IPS-18a (cell line): ENCODE data around the gene YDJC.
"Not testable (repeated sequence)": the region's sequence is repeated elsewhere in the genome, so short reads cannot be mapped to it uniquely, and the experiment has no call there.

Experiments used
- H3K27ac ChIP-seq: one replicate; pipeline ENCODE4 v1.5.1; 2013; ENCODE audit warnings: low read length
- H3K27me3 ChIP-seq: one replicate; pipeline ENCODE4 v1.6.1; 2013; ENCODE audit warnings: mild to moderate bottlenecking, low read length; ENCODE audit not compliant: control insufficient read depth, insufficient read depth
- H3K36me3 ChIP-seq: one replicate; pipeline ENCODE4 v1.6.1; 2013; ENCODE audit warnings: low read depth, low read length; ENCODE audit not compliant: control insufficient read depth
- H3K4me1 ChIP-seq: one replicate; pipeline ENCODE4 v1.6.1; 2013; ENCODE audit warnings: low read depth, low read length; ENCODE audit not compliant: control insufficient read depth
- H3K4me3 ChIP-seq: one replicate; pipeline ENCODE4 v1.5.1; 2013; ENCODE audit warnings: low read length
- H3K9ac ChIP-seq: one replicate; pipeline ENCODE4 v1.6.1; 2013; ENCODE audit warnings: mild to moderate bottlenecking, low read length, moderate library complexity
- H3K9me3 ChIP-seq: one replicate; pipeline ENCODE4 v1.6.1; 2013; ENCODE audit warnings: low read depth, low read length; ENCODE audit not compliant: control insufficient read depth

YDJC gene

DNA sequence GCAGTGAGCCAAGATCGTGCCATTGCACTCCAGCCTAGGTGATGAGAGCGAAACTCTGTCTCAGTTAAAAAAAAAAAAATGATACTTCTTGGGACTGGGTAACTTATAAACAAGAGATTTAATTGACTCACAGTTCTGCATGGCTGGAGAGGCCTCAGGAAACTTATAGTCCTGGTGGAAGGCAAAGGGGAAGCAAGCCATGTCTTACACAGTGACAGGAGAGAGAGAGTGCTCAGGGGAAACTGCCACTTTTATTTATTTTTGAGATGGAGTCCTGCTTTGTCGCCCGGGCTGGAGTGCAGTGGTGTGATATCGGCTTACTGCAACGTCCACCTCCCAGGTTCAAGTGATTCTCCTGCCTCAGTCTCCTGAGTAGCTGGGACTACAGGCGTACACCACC lies 20.5 kb upstream of the YDJC start:
- H3K27me3 ChIP-seq: no peaks in the 10 kb centered on the region
- H3K9me3 ChIP-seq: no peaks in the 10 kb centered on the region
- H3K4me1 ChIP-seq: peaks cover 12% of the 10 kb centered on the region
- peaks cover 16% of the 10 kb centered on the region for H3K36me3 ChIP-seq
- H3K4me3 ChIP-seq: no peak overlapping the region
- no peak overlapping the region for H3K27ac ChIP-seq
- no peak overlapping the region for H3K9ac ChIP-seq

DNA sequence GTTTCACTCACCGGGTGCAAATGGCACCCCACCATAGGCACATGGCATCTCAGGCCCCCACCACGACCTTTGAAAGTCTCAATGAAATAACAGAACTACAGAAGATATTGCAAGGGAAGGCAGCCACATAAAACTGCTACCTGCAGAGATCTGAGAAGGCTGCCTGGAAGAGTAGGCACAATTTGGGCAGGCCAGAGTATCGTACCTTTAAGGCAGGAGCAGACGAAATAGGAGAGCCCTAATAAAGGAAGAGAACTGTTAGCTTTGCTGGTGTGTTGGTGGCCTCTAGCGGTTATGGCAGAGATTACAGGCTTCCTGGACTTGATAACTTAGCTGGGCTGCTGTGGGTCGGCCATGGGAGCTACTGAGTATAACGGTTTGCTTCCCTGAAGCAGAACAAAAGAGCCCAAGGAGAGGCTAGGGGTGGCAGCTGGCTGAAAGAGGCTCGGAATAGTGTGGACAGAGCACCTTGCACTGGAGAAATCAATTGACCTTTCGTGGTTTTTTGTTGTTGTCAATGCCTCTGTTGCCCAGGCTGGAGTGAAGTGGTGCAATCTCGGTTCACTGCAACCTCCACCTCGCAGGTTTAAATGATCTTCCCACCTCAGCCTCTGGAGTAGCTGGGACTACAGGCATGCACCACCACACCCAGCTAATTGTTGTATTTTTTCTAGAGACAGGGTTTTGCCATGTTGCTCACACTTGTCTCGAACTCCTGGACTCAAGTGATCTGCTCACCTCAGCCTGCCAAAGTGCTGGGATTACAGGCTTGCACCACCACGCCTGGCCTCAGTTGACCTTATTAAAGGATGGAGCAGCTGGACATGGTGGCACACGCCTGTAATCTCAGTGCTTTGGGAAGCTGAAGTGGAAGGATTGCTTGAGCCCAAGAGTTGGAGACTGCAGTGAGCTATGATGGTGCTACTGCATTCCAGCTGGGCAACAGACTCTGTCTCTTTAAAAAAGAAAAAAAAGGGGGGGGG lies 17.1 kb upstream of the YDJC start:
- H3K36me3 ChIP-seq: no peaks in the 10 kb centered on the region
- H3K9ac ChIP-seq: no peak overlapping the region
- H3K4me3 ChIP-seq: no peak overlapping the region
- no peaks in the 10 kb centered on the region for H3K27me3 ChIP-seq
- no peak overlapping the region for H3K27ac ChIP-seq
- H3K4me1 ChIP-seq: peaks cover 11% of the 10 kb centered on the region
- H3K9me3 ChIP-seq: no peaks in the 10 kb centered on the region

DNA sequence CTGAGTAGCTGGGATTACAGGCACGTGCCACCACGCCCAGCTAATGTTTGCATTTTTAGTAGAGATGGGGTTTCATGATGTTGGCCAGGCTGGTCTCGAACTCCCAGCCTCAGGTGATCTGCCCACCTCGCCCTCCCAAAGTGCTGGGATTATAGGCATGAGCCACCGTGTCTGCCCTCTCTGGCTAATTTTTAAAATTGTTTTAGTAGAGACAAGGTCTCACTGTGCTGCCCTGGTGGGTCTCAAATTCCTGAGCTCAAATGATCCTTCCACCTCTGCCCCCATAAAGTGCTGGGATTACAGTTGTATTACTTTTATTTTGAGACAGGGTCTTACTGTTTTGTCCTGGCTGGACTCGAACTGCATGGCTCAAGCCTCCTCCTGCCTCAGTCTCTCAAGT lies 15.7 kb upstream of the YDJC start:
- H3K9ac ChIP-seq, H3K27ac ChIP-seq, H3K27me3 ChIP-seq, H3K9me3 ChIP-seq, H3K4me3 ChIP-seq, H3K36me3 ChIP-seq, H3K4me1 ChIP-seq: not testable (repeated sequence)

DNA sequence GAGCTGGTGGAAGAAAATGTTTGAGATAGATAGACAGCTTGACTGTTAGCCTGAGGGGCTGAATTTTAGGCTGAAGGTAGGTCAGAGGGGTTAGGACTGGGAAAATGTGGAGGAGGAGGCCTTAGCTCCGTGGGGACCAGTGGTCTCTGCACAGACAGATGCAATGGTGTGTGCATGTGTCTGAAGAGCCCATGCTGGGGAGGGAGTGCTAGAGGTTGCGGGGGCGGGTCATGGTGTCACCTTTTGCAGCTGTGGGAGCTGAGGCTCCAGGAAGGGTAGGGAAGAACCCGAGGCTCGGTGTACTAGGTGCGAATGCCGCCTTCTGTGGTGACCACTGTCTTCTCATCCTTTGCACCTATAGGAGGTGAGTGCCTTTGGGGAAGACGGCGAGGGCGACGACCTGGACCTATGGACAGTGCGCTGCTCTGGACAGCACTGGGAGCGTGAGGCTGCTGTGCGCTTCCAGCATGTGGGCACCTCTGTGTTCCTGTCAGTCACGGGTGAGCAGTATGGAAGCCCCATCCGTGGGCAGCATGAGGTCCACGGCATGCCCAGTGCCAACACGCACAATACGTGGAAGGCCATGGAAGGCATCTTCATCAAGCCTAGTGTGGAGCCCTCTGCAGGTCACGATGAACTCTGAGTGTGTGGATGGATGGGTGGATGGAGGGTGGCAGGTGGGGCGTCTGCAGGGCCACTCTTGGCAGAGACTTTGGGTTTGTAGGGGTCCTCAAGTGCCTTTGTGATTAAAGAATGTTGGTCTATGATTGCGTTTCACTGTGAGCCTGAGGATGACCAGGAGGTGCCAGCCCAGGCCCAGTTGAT lies 13.9 kb upstream of the YDJC start:
- H3K27me3 ChIP-seq: peaks cover 10% of the 10 kb centered on the region
- no peaks in the 10 kb centered on the region for H3K36me3 ChIP-seq
- H3K9ac ChIP-seq: no peak overlapping the region
- no peaks in the 10 kb centered on the region for H3K9me3 ChIP-seq
- H3K27ac ChIP-seq: no peak overlapping the region
- H3K4me1 ChIP-seq: peaks cover 6% of the 10 kb centered on the region
- H3K4me3 ChIP-seq: peak overlapping the region; percentile 66

DNA sequence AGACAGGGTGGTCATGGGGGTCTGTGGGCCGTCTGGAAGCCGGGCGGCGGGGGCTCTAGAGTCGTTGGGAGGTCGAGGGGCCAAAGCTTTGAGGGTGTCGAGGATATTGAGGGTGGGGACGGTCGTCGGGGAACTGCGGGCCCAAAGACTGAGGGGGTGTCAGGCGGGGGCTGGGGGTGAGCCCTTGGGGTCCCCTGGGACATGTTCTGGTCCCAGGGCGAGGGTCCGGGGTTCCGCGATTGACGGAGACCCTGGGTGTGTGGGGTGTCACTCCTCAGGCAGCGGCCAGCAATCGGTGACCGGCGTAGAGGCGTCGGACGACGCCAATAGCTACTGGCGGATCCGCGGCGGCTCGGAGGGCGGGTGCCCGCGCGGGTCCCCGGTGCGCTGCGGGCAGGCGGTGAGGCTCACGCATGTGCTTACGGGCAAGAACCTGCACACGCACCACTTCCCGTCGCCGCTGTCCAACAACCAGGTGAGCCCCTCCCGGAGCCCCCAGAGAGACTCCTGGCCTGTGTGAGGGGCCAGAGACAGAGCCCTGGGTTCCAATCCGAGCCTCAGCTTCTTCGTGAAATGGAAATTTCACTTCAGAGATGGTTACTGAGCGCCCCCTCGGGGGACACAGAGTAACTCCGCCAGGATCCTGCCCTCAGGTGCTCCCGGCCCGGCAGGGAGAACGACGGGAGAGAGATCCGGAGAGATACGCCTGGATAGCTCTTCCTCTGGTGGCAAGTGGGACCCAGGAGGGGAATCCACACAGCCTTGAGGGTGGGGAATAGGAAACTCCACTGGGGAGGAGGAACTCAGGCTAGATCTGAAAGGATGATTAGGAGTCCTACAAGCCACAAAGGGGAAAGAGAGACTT lies 13.0 kb upstream of the YDJC start:
- Histone ChIP-seq H3K27me3 (peaks cover 10% of the 10 kb centered on the region), H3K4me1 (peaks cover 6% of the 10 kb centered on the region), H3K4me3 (peak overlapping the region; percentile 66), H3K36me3 (no peaks in the 10 kb centered on the region), H3K9me3 (no peaks in the 10 kb centered on the region), H3K27ac (no peak overlapping the region), H3K9ac (peak overlapping the region; percentile 17)

DNA sequence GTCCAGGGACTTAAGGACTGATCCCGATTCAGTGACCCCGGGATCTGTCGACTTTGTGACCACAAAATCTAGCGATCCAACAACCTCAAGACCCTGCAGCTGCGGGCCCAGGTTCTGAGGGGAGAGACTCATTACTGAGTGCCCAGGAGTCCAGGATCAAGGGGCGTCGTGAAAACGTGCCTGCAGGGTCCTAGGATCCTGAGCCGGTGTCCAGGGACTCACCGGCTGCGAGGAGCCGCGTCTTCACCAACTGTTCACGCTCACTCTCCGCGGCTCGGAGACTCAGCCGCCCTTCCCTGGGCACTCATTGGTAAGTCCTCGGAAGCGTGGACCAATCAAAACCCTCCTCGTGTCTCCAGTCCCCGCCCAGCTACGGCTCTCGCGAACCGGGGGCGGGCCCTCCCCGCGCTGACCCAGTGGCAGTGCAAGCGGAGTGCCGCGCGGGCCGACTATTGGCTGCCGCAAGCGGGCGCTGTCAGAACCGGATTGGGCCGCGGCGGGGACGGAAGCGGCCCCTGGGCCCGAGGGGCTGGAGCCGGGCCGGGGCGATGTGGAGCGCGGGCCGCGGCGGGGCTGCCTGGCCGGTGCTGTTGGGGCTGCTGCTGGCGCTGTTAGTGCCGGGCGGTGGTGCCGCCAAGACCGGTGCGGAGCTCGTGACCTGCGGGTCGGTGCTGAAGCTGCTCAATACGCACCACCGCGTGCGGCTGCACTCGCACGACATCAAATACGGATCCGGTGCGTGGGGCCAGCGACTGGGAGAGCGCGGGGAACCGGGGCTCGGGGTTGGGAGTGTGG lies 12.2 kb upstream of the YDJC start, which contains the start of gene SDF2L1:
SDF2L1 (plus strand) TSS at position 514 of the 795 bp plus-strand sequence; CDS start at position 549, 35 bp downstream.
- H3K27ac ChIP-seq: no peak within 1 kb of the TSS
- no peaks in the 10 kb centered on the region for H3K36me3 ChIP-seq
- peaks cover 10% of the 10 kb centered on the region for H3K27me3 ChIP-seq
- H3K9ac ChIP-seq: peak within 1 kb of the TSS; percentile 42
- no peaks in the 10 kb centered on the region for H3K9me3 ChIP-seq
- H3K4me1 ChIP-seq: peaks cover 6% of the 10 kb centered on the region
- H3K4me3 ChIP-seq: peak within 1 kb of the TSS; percentile 66

DNA sequence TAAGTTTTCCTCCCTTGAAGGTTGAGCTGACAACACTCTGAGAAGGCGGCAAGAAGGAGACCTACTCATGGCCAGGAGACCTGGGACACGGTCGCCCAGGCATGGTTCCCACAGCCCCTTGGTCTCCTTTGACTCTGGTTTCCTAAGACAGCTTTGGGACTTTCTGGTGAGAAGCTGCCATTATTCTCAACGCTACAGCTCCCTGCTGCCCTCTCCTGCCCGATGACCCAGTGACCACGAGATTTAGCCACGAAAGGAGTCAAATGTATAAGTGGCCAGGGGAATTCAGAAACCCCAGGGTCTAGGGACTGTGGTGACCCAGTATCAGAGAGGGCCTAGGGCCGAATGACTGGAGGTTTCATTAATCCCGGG lies 11.6 kb upstream of the YDJC start:
- Histone ChIP-seq H3K4me1 (peaks cover 6% of the 10 kb centered on the region), H3K9me3 (no peaks in the 10 kb centered on the region), H3K9ac (peak overlapping the region; percentile 42), H3K27ac (no peak overlapping the region), H3K27me3 (peaks cover 10% of the 10 kb centered on the region), H3K36me3 (no peaks in the 10 kb centered on the region), H3K4me3 (peak overlapping the region; percentile 66)

DNA sequence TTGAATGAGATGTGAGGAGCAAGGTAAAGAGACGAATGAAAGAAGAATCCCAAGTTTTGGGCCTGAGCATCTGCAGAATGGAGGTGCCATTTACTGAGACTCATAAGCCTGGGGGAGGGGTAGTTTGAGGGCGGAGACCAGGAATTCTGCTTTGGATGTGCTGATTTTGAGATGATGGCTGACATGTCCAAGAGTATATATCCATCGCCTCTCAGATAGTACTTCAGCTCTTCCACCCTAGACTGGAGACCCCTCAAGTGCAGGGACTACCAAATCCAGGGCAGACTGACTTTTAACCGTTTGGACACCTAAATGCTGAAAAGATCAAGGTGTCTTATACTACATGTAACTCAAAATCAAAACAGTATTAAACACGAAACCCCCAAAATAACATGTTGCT lies 11.0 kb upstream of the YDJC start:
- Histone ChIP-seq H3K36me3 (no peaks in the 10 kb centered on the region), H3K4me3 (no peak overlapping the region), H3K27ac (no peak overlapping the region), H3K27me3 (peaks cover 10% of the 10 kb centered on the region), H3K9me3 (no peaks in the 10 kb centered on the region), H3K4me1 (peaks cover 6% of the 10 kb centered on the region), H3K9ac (no peak overlapping the region)

DNA sequence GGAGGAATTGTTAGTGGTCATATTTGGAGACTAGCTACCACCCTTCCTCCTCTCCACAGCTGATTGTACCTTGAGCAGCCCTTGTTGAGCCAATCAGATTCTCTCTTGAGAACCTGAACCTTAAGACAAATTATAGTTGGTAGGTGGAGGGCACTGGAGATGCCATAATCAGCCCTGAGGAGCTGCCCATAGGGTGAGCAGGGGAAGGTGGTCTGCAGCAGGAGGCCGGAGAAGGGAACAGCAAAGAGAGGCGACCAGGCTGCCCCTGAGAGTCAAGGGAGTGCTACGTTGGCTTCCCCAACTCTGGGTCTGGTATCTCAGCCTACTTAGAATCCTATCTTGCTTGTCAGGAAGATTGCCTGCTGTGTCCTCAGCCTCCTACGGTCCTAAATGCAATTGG lies 9.5 kb upstream of the YDJC start:
- Histone ChIP-seq H3K36me3 (no peaks in the 10 kb centered on the region), H3K9me3 (no peaks in the 10 kb centered on the region), H3K4me3 (no peak overlapping the region), H3K27ac (no peak overlapping the region), H3K4me1 (peaks cover 6% of the 10 kb centered on the region), H3K9ac (no peak overlapping the region), H3K27me3 (peaks cover 10% of the 10 kb centered on the region)

DNA sequence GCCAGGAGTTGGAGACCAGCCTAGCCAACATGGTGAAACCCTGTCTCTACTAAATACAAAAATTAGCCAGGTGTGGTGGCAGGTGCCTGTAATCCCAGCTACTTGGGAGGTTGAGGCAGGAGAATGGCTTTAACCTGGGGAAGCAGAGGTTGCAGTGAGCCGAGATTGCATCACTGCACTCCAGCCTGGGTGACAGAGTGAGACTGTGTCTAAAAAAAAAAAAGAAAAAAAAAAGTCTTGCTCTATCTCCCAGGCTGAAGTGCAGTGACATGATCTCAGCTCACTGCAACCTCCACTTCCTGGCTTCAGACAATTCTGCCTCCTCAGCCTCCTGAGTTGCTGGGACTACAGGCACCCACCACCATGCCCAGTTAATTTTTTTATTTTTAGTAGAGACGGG lies 7.6 kb upstream of the YDJC start:
- not testable (repeated sequence) for H3K27ac ChIP-seq, H3K9me3 ChIP-seq, H3K9ac ChIP-seq, H3K4me1 ChIP-seq, H3K27me3 ChIP-seq, H3K4me3 ChIP-seq, H3K36me3 ChIP-seq
